ENCODE data around the gene PYHIN1.

The PYHIN1 gene

DNA sequence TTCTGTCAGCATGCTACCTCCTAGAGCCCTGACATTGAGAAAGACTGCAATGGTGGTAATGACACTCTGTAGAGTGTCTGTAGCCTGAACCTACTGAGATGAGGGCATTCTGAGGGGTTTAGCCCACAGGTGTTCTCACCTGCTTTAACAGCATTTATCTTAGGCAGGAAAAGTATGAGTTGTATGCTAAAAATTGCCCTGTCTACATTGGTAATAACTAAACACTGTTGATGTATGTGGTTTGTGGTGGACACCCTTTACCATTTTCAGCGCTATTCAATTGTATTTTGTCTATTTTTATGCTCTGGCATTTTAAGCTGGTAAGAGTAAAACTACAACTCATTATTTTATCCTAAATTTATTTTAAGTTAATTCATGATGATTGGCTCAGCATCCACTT, 10.0 kb downstream of the PYHIN1 start:
- FAIRE-seq, result no peak

DNA sequence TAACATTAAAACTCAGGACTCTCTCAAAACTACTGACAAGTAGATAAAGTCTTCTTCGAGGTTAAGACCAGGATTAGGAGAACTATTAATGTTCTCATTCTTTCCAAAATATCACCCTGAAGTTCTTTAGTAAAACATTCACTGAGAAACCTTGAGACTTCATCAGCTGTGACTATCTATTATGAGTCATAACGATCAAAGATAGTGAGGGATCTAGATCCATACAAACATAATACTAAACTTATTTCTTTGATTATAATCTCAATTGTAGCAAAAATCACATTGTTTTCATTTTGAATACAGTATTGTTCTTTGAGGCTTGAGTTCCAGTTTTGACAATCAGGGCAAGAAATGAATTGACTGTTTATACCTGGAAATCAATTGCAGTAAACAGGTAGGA, 11.1 kb downstream of the PYHIN1 start:
- FAIRE-seq, result no peak
- TF ChIP-seq POLR2AphosphoS5 (IDR thresholded peaks at IDR 0.05; ENCODE audit: low read depth, low read length), result no peak
- DNase-seq (ENCODE audit: insufficient read length, low spot score), result no peak

More for the DNA sequence above, 10.0 kb downstream of the PYHIN1 start:
- DNase-seq (ENCODE audit: insufficient read length, low spot score), result no peak
- TF ChIP-seq POLR2AphosphoS5 (IDR thresholded peaks at IDR 0.05; ENCODE audit: low read depth, low read length) (no peak), PAX5 (IDR thresholded peaks at IDR 0.05; ENCODE audit: insufficient read depth, low read length, severe bottlenecking) (no peak), POU2F2 (IDR thresholded peaks at IDR 0.05; ENCODE audit: low read depth, low read length) (no peak), POLR2A (IDR thresholded peaks at IDR 0.05; ENCODE audit: low read depth, low read length) (no peak), SPI1 (IDR thresholded peaks at IDR 0.05; ENCODE audit: low read depth, low read length) (no peak), TAF1 (IDR thresholded peaks at IDR 0.05; ENCODE audit: low read depth, low read length) (no peak)

DNA sequence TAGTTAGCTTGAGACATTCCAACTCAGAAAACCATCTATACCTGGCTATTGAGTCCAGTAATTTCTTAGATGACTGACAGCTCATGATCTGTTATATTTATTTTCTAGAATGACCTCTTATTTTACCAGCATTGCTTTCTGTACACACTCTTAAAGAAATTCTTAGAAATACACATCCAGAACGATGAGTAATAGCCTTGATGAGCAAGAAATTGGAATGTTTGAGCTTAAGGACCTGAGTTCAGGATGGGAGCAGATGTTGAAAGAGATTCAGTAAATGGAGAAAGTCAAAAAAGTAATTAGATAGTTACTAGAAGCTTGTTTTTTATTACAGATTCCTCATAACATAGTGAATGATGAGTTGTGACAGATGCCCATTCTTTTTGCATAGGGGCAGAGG, 11.7 kb downstream of the PYHIN1 start:
- no peak for TF ChIP-seq SPI1 (IDR thresholded peaks at IDR 0.05; ENCODE audit: low read depth, low read length)
- TF ChIP-seq PAX5 (IDR thresholded peaks at IDR 0.05; ENCODE audit: insufficient read depth, low read length, severe bottlenecking), result no peak
- no peak for TF ChIP-seq POLR2A (IDR thresholded peaks at IDR 0.05; ENCODE audit: low read depth, low read length)
- no peak for TF ChIP-seq POU2F2 (IDR thresholded peaks at IDR 0.05; ENCODE audit: low read depth, low read length)
- TF ChIP-seq TAF1 (IDR thresholded peaks at IDR 0.05; ENCODE audit: low read depth, low read length), result no peak
- no peak for TF ChIP-seq POLR2AphosphoS5 (IDR thresholded peaks at IDR 0.05; ENCODE audit: low read depth, low read length)
- no peak for FAIRE-seq
- no peak for DNase-seq (ENCODE audit: insufficient read length, low spot score)

DNA sequence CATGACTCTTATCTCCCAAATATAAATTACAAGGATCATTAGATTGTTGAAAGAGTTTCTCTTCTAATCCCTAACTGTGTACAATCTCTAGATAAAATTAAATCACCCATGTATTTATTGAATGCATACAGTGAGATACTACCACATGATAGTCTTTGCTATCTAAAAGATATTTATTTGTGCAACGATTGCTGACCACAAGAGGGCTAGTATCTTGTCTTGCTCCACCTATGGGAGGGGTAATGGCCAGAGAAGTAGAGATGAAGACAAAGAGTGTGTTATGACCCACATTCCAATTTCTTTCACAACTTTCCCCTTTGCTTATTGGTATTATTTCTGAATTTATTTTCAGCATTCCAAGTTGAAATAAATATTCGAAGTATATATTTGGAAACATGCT, 13.7 kb downstream of the PYHIN1 start:
- no peak for FAIRE-seq
- TF ChIP-seq POLR2AphosphoS5 (IDR thresholded peaks at IDR 0.05; ENCODE audit: low read depth, low read length), result no peak
- TF ChIP-seq POLR2A (IDR thresholded peaks at IDR 0.05; ENCODE audit: low read depth, low read length), result no peak
- TF ChIP-seq SPI1 (IDR thresholded peaks at IDR 0.05; ENCODE audit: low read depth, low read length), result no peak
- TF ChIP-seq PAX5 (IDR thresholded peaks at IDR 0.05; ENCODE audit: insufficient read depth, low read length, severe bottlenecking), result no peak
- no peak for TF ChIP-seq POU2F2 (IDR thresholded peaks at IDR 0.05; ENCODE audit: low read depth, low read length)
- TF ChIP-seq TAF1 (IDR thresholded peaks at IDR 0.05; ENCODE audit: low read depth, low read length), result no peak
- DNase-seq (ENCODE audit: insufficient read length, low spot score), result no peak

DNA sequence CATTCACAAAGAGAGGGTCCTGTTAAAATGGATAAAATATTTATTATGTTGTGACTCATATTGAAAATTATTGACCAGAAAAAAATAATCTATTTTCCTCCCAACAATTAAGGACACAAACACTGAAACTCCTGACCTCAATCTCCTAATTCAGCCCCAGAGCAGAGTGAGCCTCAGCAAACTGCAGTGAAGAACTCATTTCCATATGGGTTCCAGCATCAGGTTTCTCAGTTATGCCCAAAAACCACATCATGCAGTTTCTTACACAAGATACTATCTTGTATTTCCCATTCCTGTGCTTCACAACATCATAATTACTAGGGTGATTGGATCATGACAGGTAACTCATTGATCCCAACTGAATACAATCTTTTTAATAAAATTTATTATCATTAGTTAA, 15.4 kb downstream of the PYHIN1 start:
- TF ChIP-seq POLR2A (IDR thresholded peaks at IDR 0.05; ENCODE audit: low read depth, low read length) (no peak), PAX5 (IDR thresholded peaks at IDR 0.05; ENCODE audit: insufficient read depth, low read length, severe bottlenecking) (no peak), POLR2AphosphoS5 (IDR thresholded peaks at IDR 0.05; ENCODE audit: low read depth, low read length) (no peak), TAF1 (IDR thresholded peaks at IDR 0.05; ENCODE audit: low read depth, low read length) (no peak), POU2F2 (IDR thresholded peaks at IDR 0.05; ENCODE audit: low read depth, low read length) (no peak), SPI1 (IDR thresholded peaks at IDR 0.05; ENCODE audit: low read depth, low read length) (no peak)
- no peak for FAIRE-seq

DNA sequence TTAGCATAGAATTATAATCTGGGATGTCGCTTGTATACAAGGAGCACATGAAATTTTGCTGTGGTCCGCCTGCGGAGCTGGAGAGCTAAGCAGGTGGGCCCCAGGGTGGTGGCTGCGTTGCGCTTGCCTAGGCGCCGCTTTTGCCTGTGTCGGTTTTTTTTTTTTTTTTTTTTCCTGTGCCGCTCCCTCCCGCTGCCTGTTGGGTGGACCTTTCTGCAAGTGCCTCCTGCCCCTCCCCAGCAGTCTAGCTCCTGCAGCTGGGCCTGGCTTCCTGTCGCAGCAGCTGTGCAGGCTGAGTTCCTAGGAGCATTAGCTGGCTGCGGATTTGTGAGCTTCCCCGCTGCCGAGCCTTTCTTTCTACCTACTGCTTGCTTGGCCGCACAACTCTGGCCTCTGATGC, 20.6 kb downstream of the PYHIN1 start:
- DNase-seq (ENCODE audit: insufficient read length, low spot score) (peak; percentile 19), FAIRE-seq (no peak)
- no peak for TF ChIP-seq PAX5 (IDR thresholded peaks at IDR 0.05; ENCODE audit: insufficient read depth, low read length, severe bottlenecking)

More for the DNA sequence above, 15.4 kb downstream of the PYHIN1 start:
- no peak for DNase-seq (ENCODE audit: insufficient read length, low spot score)

DNA sequence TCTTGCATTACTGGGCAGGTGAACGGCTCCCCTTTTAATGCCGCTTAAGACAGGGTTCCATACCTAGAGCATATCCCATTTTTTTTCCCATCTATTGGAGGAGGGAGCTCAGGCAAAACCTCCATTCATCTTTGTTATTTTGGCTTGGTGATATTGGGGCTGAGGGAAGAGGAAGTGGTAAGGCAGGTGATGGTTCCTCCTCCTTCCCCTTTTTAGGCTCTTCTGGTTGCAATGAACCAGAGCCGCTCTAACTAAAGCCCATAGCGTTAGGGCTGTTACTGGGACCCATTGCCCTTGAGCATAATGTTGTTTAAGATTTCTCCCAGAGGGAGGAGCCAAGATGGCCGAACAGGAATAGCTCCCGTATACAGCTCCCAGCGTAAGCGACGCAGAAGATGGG, 21.1 kb downstream of the PYHIN1 start:
- peak; percentile 35 for FAIRE-seq
- DNase-seq (ENCODE audit: insufficient read length, low spot score), result peak; percentile 18
- TF ChIP-seq SPI1 (IDR thresholded peaks at IDR 0.05; ENCODE audit: low read depth, low read length), result peak; percentile 85
- TF ChIP-seq POLR2AphosphoS5 (IDR thresholded peaks at IDR 0.05; ENCODE audit: low read depth, low read length), result no peak

DNA sequence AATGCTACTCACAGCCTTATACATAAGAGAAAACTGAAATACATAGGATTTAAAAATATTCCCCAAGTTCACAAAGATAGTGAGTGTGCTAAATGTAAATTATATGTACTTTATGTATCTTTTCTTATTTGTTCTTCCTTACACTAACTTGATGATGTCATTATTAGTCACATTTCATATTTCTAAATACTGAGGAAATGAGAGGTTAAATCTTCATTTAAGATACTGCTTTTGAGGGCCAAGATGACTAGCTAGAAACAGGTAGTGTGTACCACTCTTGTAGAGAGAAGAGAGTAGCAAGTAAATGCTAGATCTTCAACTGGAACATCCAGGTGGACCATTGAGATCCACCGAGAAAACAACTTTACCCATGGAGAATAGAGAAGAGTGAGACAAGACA, 29.8 kb downstream of the PYHIN1 start:
- DNase-seq (ENCODE audit: insufficient read length, low spot score) (no peak), FAIRE-seq (no peak)
- no peak for TF ChIP-seq PAX5 (IDR thresholded peaks at IDR 0.05; ENCODE audit: insufficient read depth, low read length, severe bottlenecking)
- no peak for TF ChIP-seq TAF1 (IDR thresholded peaks at IDR 0.05; ENCODE audit: low read depth, low read length)
- no peak for TF ChIP-seq POLR2A (IDR thresholded peaks at IDR 0.05; ENCODE audit: low read depth, low read length)
- no peak for TF ChIP-seq POU2F2 (IDR thresholded peaks at IDR 0.05; ENCODE audit: low read depth, low read length)
- TF ChIP-seq SPI1 (IDR thresholded peaks at IDR 0.05; ENCODE audit: low read depth, low read length), result no peak
- no peak for TF ChIP-seq POLR2AphosphoS5 (IDR thresholded peaks at IDR 0.05; ENCODE audit: low read depth, low read length)

DNA sequence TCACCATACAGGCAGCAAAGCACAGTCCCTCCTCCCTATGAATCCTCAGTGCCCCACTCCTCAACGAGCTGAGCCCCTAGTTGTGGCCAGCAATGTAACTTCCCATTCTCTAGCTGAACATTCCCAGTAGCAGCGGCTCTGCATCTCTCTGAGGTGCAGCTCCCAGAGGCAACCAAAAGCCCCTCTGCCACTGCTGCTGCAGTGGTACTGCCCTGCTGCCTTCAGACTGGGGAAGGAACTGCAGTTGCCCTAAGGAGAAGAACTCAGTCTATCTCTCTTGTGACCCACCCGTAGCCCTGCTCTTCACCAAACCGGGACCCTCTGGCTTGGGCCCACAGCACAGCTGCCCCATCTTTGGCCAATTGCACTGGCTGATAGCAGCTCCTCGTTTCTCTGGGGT, 31.6 kb downstream of the PYHIN1 start:
- TF ChIP-seq POLR2A (IDR thresholded peaks at IDR 0.05; ENCODE audit: low read depth, low read length), result no peak
- TF ChIP-seq TAF1 (IDR thresholded peaks at IDR 0.05; ENCODE audit: low read depth, low read length), result no peak
- no peak for TF ChIP-seq POU2F2 (IDR thresholded peaks at IDR 0.05; ENCODE audit: low read depth, low read length)
- TF ChIP-seq PAX5 (IDR thresholded peaks at IDR 0.05; ENCODE audit: insufficient read depth, low read length, severe bottlenecking), result no peak
- no peak for TF ChIP-seq SPI1 (IDR thresholded peaks at IDR 0.05; ENCODE audit: low read depth, low read length)
- no peak for TF ChIP-seq POLR2AphosphoS5 (IDR thresholded peaks at IDR 0.05; ENCODE audit: low read depth, low read length)
- DNase-seq (ENCODE audit: insufficient read length, low spot score) (no peak), FAIRE-seq (no peak)

DNA sequence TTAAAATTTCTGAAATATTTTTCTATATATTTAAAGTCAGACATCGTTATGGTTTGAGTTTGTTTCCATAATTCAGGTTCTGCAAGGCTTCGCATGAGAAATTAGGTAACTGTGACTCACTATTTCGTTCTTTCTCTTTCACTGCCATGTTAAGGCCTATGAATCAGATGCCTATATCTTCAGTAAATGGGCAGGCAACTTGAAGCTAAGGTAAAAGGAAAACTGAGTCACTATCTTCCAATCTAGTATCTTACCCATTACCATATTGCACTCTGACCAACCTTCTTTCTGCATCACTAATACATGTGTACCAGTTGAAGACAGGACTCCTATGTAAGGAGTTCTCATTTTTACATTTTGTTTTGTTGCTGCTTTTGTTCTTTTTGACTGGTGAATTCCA, 37.8 kb downstream of the PYHIN1 start:
- no peak for FAIRE-seq
- DNase-seq (ENCODE audit: insufficient read length, low spot score), result no peak
- no peak for TF ChIP-seq POU2F2 (IDR thresholded peaks at IDR 0.05; ENCODE audit: low read depth, low read length)
- TF ChIP-seq TAF1 (IDR thresholded peaks at IDR 0.05; ENCODE audit: low read depth, low read length), result no peak
- TF ChIP-seq SPI1 (IDR thresholded peaks at IDR 0.05; ENCODE audit: low read depth, low read length), result no peak
- no peak for TF ChIP-seq POLR2AphosphoS5 (IDR thresholded peaks at IDR 0.05; ENCODE audit: low read depth, low read length)
- TF ChIP-seq PAX5 (IDR thresholded peaks at IDR 0.05; ENCODE audit: insufficient read depth, low read length, severe bottlenecking), result no peak
- TF ChIP-seq POLR2A (IDR thresholded peaks at IDR 0.05; ENCODE audit: low read depth, low read length), result no peak

DNA sequence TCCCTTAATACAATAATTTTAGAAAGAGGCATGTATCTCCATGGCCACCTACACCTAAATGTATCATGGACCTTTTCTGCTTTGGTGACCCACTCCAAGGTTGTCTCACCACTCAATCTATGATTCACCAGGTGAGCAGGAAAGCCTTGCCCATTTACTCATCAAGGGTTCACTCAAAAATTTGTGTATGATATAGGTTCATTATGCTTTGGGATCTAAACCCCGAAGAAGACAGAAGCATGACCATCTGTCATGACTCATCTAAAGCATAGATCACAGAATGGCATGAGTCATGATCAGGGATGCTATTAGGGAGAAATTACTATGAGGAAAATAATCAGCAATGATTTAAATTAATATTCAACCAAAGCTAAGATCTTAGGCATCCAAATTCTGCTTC, 38.5 kb downstream of the PYHIN1 start:
- FAIRE-seq (no peak), DNase-seq (ENCODE audit: insufficient read length, low spot score) (no peak)
- TF ChIP-seq SPI1 (IDR thresholded peaks at IDR 0.05; ENCODE audit: low read depth, low read length), result no peak

All from GM12891 (cell line).